HepG2 (cell line): Measurements from ENCODE around the gene AGGF1. TPM values are rescaled to one million over a fixed set of nuclear protein-coding genes. Genes with fewer than 3 reads are reported as not detected.

Experiments used
- AGO2 ChIP-seq: fragments of 200-400 bp; formaldehyde crosslinking; optimal IDR thresholded peaks from 2 replicates; pipeline ENCODE3; 2017; ENCODE audit warnings: mild to moderate bottlenecking, low read depth, low read length, moderate library complexity
- ARNT2 ChIP-seq: sonication (generic); formaldehyde crosslinking; IDR thresholded peaks from 2 replicates; pipeline ENCODE4 v1.8.0; 2022; ENCODE audit warnings: mild to moderate bottlenecking, low read depth, missing genetic modification reagents, moderate library complexity
- ATF1 ChIP-seq: IDR thresholded peaks from 2 replicates; pipeline ENCODE4 v1.6.1; 2016; ENCODE audit warnings: mild to moderate bottlenecking, control low read depth
- BCL6 ChIP-seq: IDR thresholded peaks from 2 replicates; pipeline ENCODE4 v1.6.1; 2016; ENCODE audit warnings: missing genetic modification reagents, missing compliant biosample characterization
- BHLHE40 ChIP-seq: IDR thresholded peaks from 2 replicates; pipeline ENCODE4 v1.6.1; 2011; ENCODE audit warnings: low read length, improper control_type of control experiment
- CEBPB ChIP-seq: IDR thresholded peaks from 2 replicates; pipeline ENCODE4 v1.6.1; 2011; ENCODE audit warnings: low read depth, low read length, improper control_type of control experiment, borderline replicate concordance
- ELF3 ChIP-seq: IDR thresholded peaks from 2 replicates; pipeline ENCODE4 v1.6.1; 2016; ENCODE audit warnings: missing genetic modification reagents, missing compliant biosample characterization
- ELF4 ChIP-seq: sonication (generic); formaldehyde crosslinking; IDR thresholded peaks from 2 replicates; pipeline ENCODE4 v1.5.0; 2020; ENCODE audit warnings: missing genetic modification reagents, mild to moderate bottlenecking, moderate library complexity, borderline replicate concordance
- FOXK1 ChIP-seq: sonication (generic); formaldehyde crosslinking; IDR thresholded peaks from 2 replicates; pipeline ENCODE4 v1.4.0; 2020; ENCODE audit warnings: low read depth, missing genetic modification reagents, borderline replicate concordance
- KLF12 ChIP-seq: sonication (generic); formaldehyde crosslinking; IDR thresholded peaks from 2 replicates; pipeline ENCODE4 v1.4.0; 2020; ENCODE audit warnings: missing genetic modification reagents, borderline replicate concordance
- MATR3 ChIP-seq: sonication (generic); formaldehyde crosslinking; IDR thresholded peaks from 2 replicates; pipeline ENCODE4 v1.4.0; 2020; ENCODE audit warnings: missing genetic modification reagents
- MIER2 ChIP-seq: IDR thresholded peaks from 2 replicates; pipeline ENCODE4 v1.6.1; 2016; ENCODE audit warnings: missing biosample characterization, missing genetic modification reagents
- NR1H2 ChIP-seq: sonication (generic); formaldehyde crosslinking; IDR thresholded peaks from 2 replicates; pipeline ENCODE4 v1.8.1; 2022; ENCODE audit warnings: low read depth, missing genetic modification reagents, borderline replicate concordance
- NR2F2 ChIP-seq: IDR thresholded peaks from 2 replicates; pipeline ENCODE4 v1.6.1; 2012; ENCODE audit warnings: low read depth, inconsistent platforms, borderline replicate concordance
- ZBTB42 ChIP-seq: sonication (generic); formaldehyde crosslinking; IDR thresholded peaks from 2 replicates; pipeline ENCODE4 v1.5.0; 2020; ENCODE audit warnings: mild to moderate bottlenecking, missing genetic modification reagents
- ZNF543 ChIP-seq: sonication (generic); formaldehyde crosslinking; IDR thresholded peaks from 2 replicates; pipeline ENCODE4 v1.4.0; 2020; ENCODE audit warnings: mild to moderate bottlenecking, missing genetic modification reagents
- ZNF749 ChIP-seq: sonication (generic); formaldehyde crosslinking; IDR thresholded peaks from 2 replicates; pipeline ENCODE4 v1.8.0; 2022; ENCODE audit warnings: mild to moderate bottlenecking, missing genetic modification reagents, moderate library complexity, borderline replicate concordance
- ZNF782 ChIP-seq: sonication (generic); formaldehyde crosslinking; IDR thresholded peaks from 2 replicates; pipeline ENCODE4 v1.4.0; 2020; ENCODE audit warnings: missing genetic modification reagents, mild to moderate bottlenecking, borderline replicate concordance
- polyA plus RNA-seq, 8 experiments: library from polyadenylated mRNA; depleted of rRNA in 3 of 8; stranded (reverse) in 7 of 8; unstranded in 1 of 8; fragments of >200 nt; fragmentation: Illumina TruSeq in 4 of 8; extraction: Trizol in 4 of 8; gene quantifications; 2 replicates each; pipeline versions ENCODE4 v1.2.1 to v1.2.3, GENCODE V29; 2011 to 2016; ENCODE audit warnings: low read depth in 4 of 8, missing spikeins in 1 of 8, mixed read lengths in 1 of 8; ENCODE audit not compliant: insufficient read depth in 1 of 8
- total RNA-seq, 5 experiments: library from RNA; depleted of rRNA; stranded (reverse); fragments of >200 nt; fragmentation: Illumina TruSeq; extraction: Trizol; gene quantifications; 2 replicates each; pipeline ENCODE4 v1.2.3, GENCODE V29; 2016; ENCODE audit warnings: low read depth in 1 of 5
- TF ChIP-seq, protein P1 (sequence below): sonication (generic); formaldehyde crosslinking; IDR thresholded peaks from 2 replicates; pipeline ENCODE4 v1.8.0; 2022; ENCODE audit warnings: mild to moderate bottlenecking, missing genetic modification reagents; ENCODE audit not compliant: insufficient replicate concordance
- TF ChIP-seq, protein P2 (sequence below): IDR thresholded peaks from 2 replicates; pipeline ENCODE4 v1.6.1; 2018; ENCODE audit warnings: missing genetic modification reagents, mild to moderate bottlenecking, missing compliant biosample characterization
- TF ChIP-seq, protein P3 (sequence below): sonication (generic); formaldehyde crosslinking; IDR thresholded peaks from 2 replicates; pipeline ENCODE4 v1.4.0; 2020; ENCODE audit warnings: mild to moderate bottlenecking, missing genetic modification reagents
- TF ChIP-seq, protein P4 (sequence below): sonication (generic); formaldehyde crosslinking; IDR thresholded peaks from 2 replicates; pipeline ENCODE4 v1.4.0; 2020; ENCODE audit warnings: missing genetic modification reagents

Gene AGGF1
- total and polyA plus RNA-seq, 2 of the 13 experiments (the other 11 are each of a cell fraction or from before 2014, with no cell fraction given), result 12.9 to 15.5 TPM

DNA sequence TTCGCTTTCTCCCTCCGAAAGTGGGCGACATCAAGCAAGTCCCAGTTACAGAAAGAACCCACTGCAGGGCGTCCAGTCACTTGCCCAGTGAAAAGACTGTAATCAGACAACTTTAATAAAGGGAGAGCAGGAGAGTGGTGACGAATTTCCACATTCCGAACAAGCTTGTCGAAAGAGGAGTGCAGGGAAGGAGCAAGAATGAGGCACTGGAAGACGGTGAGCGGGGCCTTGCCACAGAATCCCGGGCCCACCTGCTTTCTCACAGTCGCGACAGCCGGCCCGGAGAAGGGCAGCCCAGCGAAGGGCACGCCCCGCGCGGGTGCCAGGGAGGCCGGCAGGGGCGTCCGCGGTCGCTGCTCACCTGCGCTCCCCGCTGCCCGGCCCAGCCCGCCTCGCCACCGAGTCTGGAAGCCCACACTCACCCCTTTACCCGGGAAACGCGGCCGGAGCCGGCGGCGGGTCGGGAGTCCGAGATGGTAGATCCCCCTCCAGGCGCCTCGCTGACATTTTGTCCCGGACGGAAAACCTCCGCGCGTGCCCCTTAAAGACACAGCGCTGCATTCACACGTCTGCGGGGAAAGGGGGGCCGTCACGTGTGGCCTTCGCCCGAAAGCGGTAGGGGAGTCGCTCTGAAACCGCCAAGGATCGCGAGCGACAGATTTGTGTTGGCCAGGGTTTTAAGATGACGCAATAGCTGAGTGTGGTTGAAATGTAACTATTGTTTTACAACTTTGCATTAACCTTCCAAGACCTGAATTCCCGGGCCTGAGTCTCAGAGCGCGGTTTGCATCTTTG is 56.7 kb downstream of the AGGF1 start, which contains the start of gene ZBED3 (continued):
- TF ChIP-seq, protein P1, sequence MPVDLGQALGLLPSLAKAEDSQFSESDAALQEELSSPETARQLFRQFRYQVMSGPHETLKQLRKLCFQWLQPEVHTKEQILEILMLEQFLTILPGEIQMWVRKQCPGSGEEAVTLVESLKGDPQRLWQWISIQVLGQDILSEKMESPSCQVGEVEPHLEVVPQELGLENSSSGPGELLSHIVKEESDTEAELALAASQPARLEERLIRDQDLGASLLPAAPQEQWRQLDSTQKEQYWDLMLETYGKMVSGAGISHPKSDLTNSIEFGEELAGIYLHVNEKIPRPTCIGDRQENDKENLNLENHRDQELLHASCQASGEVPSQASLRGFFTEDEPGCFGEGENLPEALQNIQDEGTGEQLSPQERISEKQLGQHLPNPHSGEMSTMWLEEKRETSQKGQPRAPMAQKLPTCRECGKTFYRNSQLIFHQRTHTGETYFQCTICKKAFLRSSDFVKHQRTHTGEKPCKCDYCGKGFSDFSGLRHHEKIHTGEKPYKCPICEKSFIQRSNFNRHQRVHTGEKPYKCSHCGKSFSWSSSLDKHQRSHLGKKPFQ (CRISPR knock-in tag), result peak; percentile 53
- TF ChIP-seq KLF12 (CRISPR knock-in tag), result peak; percentile 64; the same call in 1 of the 2 replicates
- TF ChIP-seq, protein P2, sequence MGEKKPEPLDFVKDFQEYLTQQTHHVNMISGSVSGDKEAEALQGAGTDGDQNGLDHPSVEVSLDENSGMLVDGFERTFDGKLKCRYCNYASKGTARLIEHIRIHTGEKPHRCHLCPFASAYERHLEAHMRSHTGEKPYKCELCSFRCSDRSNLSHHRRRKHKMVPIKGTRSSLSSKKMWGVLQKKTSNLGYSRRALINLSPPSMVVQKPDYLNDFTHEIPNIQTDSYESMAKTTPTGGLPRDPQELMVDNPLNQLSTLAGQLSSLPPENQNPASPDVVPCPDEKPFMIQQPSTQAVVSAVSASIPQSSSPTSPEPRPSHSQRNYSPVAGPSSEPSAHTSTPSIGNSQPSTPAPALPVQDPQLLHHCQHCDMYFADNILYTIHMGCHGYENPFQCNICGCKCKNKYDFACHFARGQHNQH (CRISPR knock-in tag), result peak; percentile 5
- TF ChIP-seq ZNF749 (CRISPR knock-in tag), result peak; percentile 70; the same call in 1 of the 2 replicates
- no peak for TF ChIP-seq MATR3
- peak; percentile 97 for TF ChIP-seq CEBPB
- no peak for TF ChIP-seq FOXK1
- TF ChIP-seq BCL6 (CRISPR knock-in tag), result 0 out of 2 replicates have a peak, but pooled peaks have one; percentile 13
- no peak for TF ChIP-seq ATF1 (CRISPR knock-in tag)
- TF ChIP-seq ZNF782 (CRISPR knock-in tag), result peak; percentile 47; the same call in 1 of the 2 replicates
- peak; percentile 17; the same call in 1 of the 2 replicates for TF ChIP-seq ELF3 (CRISPR knock-in tag)
- TF ChIP-seq ELF4 (CRISPR knock-in tag), result 0 out of 2 replicates have a peak, but pooled peaks have one; percentile 50
- TF ChIP-seq BHLHE40, result peak; percentile 71
- TF ChIP-seq ZNF543 (CRISPR knock-in tag), result peak; percentile 71
- TF ChIP-seq ZBTB42, result 0 out of 2 replicates have a peak, but pooled peaks have one; percentile 15
- TF ChIP-seq, protein P3, sequence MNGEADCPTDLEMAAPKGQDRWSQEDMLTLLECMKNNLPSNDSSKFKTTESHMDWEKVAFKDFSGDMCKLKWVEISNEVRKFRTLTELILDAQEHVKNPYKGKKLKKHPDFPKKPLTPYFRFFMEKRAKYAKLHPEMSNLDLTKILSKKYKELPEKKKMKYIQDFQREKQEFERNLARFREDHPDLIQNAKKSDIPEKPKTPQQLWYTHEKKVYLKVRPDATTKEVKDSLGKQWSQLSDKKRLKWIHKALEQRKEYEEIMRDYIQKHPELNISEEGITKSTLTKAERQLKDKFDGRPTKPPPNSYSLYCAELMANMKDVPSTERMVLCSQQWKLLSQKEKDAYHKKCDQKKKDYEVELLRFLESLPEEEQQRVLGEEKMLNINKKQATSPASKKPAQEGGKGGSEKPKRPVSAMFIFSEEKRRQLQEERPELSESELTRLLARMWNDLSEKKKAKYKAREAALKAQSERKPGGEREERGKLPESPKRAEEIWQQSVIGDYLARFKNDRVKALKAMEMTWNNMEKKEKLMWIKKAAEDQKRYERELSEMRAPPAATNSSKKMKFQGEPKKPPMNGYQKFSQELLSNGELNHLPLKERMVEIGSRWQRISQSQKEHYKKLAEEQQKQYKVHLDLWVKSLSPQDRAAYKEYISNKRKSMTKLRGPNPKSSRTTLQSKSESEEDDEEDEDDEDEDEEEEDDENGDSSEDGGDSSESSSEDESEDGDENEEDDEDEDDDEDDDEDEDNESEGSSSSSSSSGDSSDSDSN (CRISPR knock-in tag), result peak; percentile 91; the same call in 1 of the 2 replicates
- peak; percentile 77 for TF ChIP-seq AGO2
- no peak for TF ChIP-seq MIER2 (CRISPR knock-in tag)
- TF ChIP-seq, protein P4, sequence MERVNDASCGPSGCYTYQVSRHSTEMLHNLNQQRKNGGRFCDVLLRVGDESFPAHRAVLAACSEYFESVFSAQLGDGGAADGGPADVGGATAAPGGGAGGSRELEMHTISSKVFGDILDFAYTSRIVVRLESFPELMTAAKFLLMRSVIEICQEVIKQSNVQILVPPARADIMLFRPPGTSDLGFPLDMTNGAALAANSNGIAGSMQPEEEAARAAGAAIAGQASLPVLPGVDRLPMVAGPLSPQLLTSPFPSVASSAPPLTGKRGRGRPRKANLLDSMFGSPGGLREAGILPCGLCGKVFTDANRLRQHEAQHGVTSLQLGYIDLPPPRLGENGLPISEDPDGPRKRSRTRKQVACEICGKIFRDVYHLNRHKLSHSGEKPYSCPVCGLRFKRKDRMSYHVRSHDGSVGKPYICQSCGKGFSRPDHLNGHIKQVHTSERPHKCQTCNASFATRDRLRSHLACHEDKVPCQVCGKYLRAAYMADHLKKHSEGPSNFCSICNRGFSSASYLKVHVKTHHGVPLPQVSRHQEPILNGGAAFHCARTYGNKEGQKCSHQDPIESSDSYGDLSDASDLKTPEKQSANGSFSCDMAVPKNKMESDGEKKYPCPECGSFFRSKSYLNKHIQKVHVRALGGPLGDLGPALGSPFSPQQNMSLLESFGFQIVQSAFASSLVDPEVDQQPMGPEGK (CRISPR knock-in tag), result peak; percentile 64; the same call in 1 of the 2 replicates
- peak; percentile 54; the same call in 1 of the 2 replicates for TF ChIP-seq NR1H2
- TF ChIP-seq ARNT2 (CRISPR knock-in tag), result peak; percentile 7
- no peak for TF ChIP-seq NR2F2
